MM.1S (cell line): ENCODE measurements around the gene AP2A1.

ENCODE experiments used
- DNase-seq: peaks from one replicate; pipeline ENCODE4 v3.0.0-alpha.2; 2015
- H2AFZ ChIP-seq: fragments of 300-600 bp; sonication (generic); 2 replicates; pipeline ENCODE4 v1.6.0; 2016; ENCODE audit warnings: antibody characterized with exemption, low read length
- H3F3A ChIP-seq: fragments of 300-600 bp; sonication (generic); 2 replicates; pipeline ENCODE4 v1.6.1; 2016; ENCODE audit warnings: mild to moderate bottlenecking, antibody characterized with exemption, low read length, moderate library complexity, mixed read lengths; ENCODE audit not compliant: insufficient read depth
- H3K27ac ChIP-seq: fragments of 300-600 bp; sonication (generic); 2 replicates; pipeline ENCODE4 v1.5.1; 2016; ENCODE audit warnings: mild to moderate bottlenecking, low read length
- H3K27me3 ChIP-seq: fragments of 300-600 bp; sonication (generic); replicated peaks from 2 replicates; pipeline ENCODE4 v1.6.0; 2016; ENCODE audit warnings: low read length; ENCODE audit not compliant: insufficient read depth
- H3K36me3 ChIP-seq: fragments of 300-600 bp; sonication (generic); replicated peaks from 2 replicates; pipeline ENCODE4 v1.6.1; 2016; ENCODE audit warnings: mild to moderate bottlenecking, low read length, mixed read lengths; ENCODE audit not compliant: insufficient read depth
- H3K4me1 ChIP-seq: fragments of 300-600 bp; sonication (generic); 2 replicates; pipeline ENCODE4 v1.6.1; 2016; ENCODE audit warnings: low read length, mixed read lengths
- H3K4me2 ChIP-seq: fragments of 300-600 bp; sonication (generic); 2 replicates; pipeline ENCODE4 v1.6.0; 2016; ENCODE audit warnings: low read depth, low read length
- H3K4me3 ChIP-seq: fragments of 300-600 bp; sonication (generic); 2 replicates; pipeline ENCODE4 v1.5.1; 2016; ENCODE audit warnings: low read length, mixed read lengths
- H3K79me2 ChIP-seq: fragments of 300-600 bp; sonication (generic); 2 replicates; pipeline ENCODE4 v1.6.1; 2016; ENCODE audit warnings: mixed run types, low read length, mixed read lengths
- H3K9ac ChIP-seq: fragments of 300-600 bp; sonication (generic); 2 replicates; pipeline ENCODE4 v1.6.1; 2016; ENCODE audit warnings: low read length, mixed read lengths
- H3K9me2 ChIP-seq: fragments of 300-600 bp; sonication (generic); replicated peaks from 2 replicates; pipeline ENCODE4 v1.6.1; 2016; ENCODE audit warnings: mild to moderate bottlenecking, low read length, mixed read lengths; ENCODE audit not compliant: insufficient read depth
- H3K9me3 ChIP-seq: fragments of 300-600 bp; sonication (generic); replicated peaks from 2 replicates; pipeline ENCODE4 v1.6.1; 2016; ENCODE audit warnings: mild to moderate bottlenecking, low read length, mixed read lengths; ENCODE audit not compliant: insufficient read depth
- H4K20me1 ChIP-seq: fragments of 300-600 bp; sonication (generic); 2 replicates; pipeline ENCODE4 v1.6.1; 2016; ENCODE audit warnings: mild to moderate bottlenecking, low read length, moderate library complexity, mixed read lengths; ENCODE audit not compliant: insufficient read depth
- CTCF ChIP-seq: fragments of 300-600 bp; sonication (generic); IDR thresholded peaks from 2 replicates; pipeline ENCODE4 v1.5.1; 2016; ENCODE audit warnings: antibody characterized with exemption, low read length, mixed read lengths
- EZH2 ChIP-seq: fragments of 300-600 bp; sonication (generic); optimal IDR thresholded peaks from 2 replicates; pipeline ENCODE3; 2017; ENCODE audit warnings: low read depth, mild to moderate bottlenecking, antibody characterized with exemption, low read length, mixed read lengths
- EZH2phosphoT487 ChIP-seq: fragments of 300-600 bp; sonication (generic); IDR thresholded peaks from 2 replicates; pipeline ENCODE4 v1.6.1; 2018; ENCODE audit warnings: antibody characterized with exemption, low read length

Gene AP2A1

GRCh38 chr19:49792829-49793560 lies 26.2 kb downstream of the AP2A1 start:
- H3K4me2 ChIP-seq: no peak overlapping the region
- no peaks in the 10 kb centered on the region for H3F3A ChIP-seq
- no peak overlapping the region for H3K9ac ChIP-seq
- no peak overlapping the region for H2AFZ ChIP-seq
- H3K9me2 ChIP-seq: no peaks in the 10 kb centered on the region
- H3K79me2 ChIP-seq: no peaks in the 10 kb centered on the region
- H3K4me3 ChIP-seq: no peak overlapping the region
- H3K27ac ChIP-seq: no peak overlapping the region
- no peaks in the 10 kb centered on the region for H3K4me1 ChIP-seq
- H3K36me3 ChIP-seq: no peaks in the 10 kb centered on the region
- H3K9me3 ChIP-seq: no peaks in the 10 kb centered on the region
- no peak for DNase-seq
- no peak for TF ChIP-seq EZH2phosphoT487
- no peak for TF ChIP-seq CTCF
- TF ChIP-seq EZH2: no peak
- no peaks in the 10 kb centered on the region for H4K20me1 ChIP-seq
- no peaks in the 10 kb centered on the region for H3K27me3 ChIP-seq

- Histone ChIP-seq H3K4me3 (no peak overlapping the region), H4K20me1 (no peaks in the 10 kb centered on the region), H3K9ac (no peak overlapping the region), H2AFZ (no peak overlapping the region), H3K4me1 (no peaks in the 10 kb centered on the region), H3K27me3 (no peaks in the 10 kb centered on the region), H3K9me2 (no peaks in the 10 kb centered on the region), H3K4me2 (no peak overlapping the region), H3K27ac (no peak overlapping the region), H3K79me2 (no peaks in the 10 kb centered on the region), H3K9me3 (no peaks in the 10 kb centered on the region), H3F3A (no peaks in the 10 kb centered on the region), H3K36me3 (no peaks in the 10 kb centered on the region)
- no peak for TF ChIP-seq CTCF
- no peak for TF ChIP-seq EZH2phosphoT487
- no peak for DNase-seq
Observed at GRCh38 chr19:49793561-49793840, 26.7 kb downstream of the AP2A1 start.

- Histone ChIP-seq H3K4me1 (no peaks in the 10 kb centered on the region), H3K9ac (no peak overlapping the region), H3K79me2 (no peaks in the 10 kb centered on the region), H3K36me3 (no peaks in the 10 kb centered on the region), H3K9me3 (no peaks in the 10 kb centered on the region), H3K27ac (no peak overlapping the region), H3K9me2 (no peaks in the 10 kb centered on the region), H4K20me1 (no peaks in the 10 kb centered on the region), H3K4me3 (no peak overlapping the region), H3K27me3 (no peaks in the 10 kb centered on the region), H2AFZ (no peak overlapping the region), H3K4me2 (no peak overlapping the region), H3F3A (no peaks in the 10 kb centered on the region)
- TF ChIP-seq CTCF (no peak), EZH2phosphoT487 (no peak), EZH2 (no peak)
- no peak for DNase-seq
Observed at GRCh38 chr19:49795615-49796014, 28.8 kb downstream of the AP2A1 start.
